ENCODE measurements around the gene JUP.

The JUP gene

DNA sequence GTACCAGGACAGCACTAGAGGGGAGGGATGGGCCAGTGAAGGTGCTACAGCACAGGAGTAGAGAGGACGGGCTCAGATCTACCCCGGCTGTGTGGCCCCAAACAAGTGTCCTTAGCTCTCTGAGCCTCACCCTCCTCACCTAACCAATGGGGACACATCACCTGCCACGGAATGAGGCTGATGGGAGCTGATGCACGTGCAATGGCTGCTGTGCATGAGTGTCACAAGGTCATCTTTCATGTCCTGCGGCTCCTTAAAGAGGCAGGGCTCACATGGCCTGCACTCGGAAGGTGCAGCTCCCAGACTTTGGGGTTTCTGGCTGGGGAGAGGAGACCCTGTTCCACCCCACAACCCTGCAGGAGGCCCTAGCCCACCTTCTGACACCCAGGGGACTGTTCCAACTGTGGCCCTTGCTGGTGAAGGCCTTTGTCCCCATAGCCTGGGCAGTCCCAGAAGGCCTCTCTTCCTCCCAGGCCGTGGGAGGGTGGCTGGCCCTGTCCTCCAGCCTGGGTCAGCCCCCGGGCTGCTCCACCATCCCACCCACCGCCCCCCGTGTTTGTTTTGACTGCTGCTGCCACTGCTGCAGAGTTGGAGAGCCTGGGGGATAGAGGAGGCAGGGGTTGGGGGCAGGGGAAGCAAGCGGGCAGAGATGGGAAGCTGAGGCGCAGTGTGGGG, 62.6 kb downstream of the JUP start:
- DNase-seq (ENCODE audit: low spot score), result no peak

DNA sequence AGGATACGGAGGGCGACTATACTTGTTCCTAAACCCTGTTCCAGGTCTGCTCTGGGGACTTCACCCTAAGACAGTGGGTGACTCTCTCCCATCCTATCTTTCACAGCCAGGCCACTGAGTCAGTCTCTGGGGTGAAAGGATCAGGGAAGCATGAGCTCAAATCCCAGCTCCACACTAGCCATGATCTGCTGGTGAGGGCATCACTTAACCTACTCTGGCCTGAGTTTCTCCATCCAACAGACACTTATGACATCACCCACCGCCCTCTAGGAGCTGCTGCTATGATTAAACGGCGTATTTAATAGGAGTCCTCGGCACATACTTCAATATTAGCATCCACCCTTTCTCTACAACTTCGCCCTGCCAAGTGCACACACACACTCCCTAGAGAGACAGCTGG, 64.3 kb downstream of the JUP start:
- no peak for DNase-seq (ENCODE audit: low spot score)

DNA sequence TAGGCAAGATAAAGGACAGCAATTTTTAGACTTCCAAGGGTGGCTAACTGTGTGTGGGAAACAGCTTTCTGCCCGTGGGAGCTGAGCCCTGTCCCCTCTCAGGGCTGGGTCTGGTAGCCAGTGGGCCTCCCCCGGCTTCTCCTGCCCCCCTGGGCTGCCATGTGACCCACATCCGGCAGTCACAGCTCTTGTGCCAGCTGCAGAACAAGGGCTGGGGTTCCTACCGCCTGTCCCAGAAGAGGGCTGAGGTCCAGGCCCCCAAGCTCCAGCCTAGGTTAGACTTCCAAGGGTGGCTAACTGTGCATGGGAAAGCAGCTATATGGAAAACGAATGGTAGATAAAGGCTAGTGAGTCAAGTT, 68.2 kb downstream of the JUP start:
- no peak for DNase-seq (ENCODE audit: low spot score)

DNA sequence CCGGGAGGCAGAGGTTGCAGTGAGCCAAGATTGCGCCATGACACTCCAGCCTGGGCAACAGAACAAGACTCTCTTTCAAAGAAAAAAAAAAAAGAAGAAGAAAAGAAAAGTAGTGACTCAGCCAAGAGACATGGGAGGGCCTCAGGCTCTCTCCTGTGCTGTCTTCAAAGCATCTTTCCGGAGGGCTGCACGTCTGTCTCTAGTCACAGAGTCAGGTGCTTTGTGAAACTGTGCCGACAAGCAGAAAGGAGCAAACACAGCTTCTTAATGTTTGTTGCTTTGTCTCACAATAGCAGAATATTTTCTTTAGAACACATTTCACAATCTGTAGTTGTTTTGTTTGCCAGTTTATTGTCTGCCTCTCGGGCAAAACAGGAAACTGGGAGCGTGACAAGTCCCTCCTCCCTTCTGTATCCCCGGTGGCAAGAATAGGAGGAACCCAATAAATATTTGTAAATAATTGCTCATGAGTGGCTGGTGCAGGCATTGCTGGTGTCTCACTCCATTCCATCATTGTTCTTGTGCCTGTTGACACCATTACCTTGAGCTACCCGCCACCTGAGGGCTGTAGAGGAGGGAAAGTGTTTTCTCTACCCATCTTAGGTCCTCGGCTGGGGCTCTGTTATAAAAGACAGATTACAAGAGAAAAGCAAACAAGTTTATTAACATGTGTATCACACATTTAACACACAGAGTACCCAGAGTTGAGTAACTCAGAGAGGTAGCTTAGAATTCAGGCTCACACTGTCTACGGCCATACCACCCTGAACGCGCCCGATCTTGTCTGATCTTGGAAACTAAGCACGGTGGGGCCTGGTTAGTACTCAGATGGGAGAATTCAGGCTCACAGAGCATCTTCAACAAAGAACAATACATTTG, 68.9 kb downstream of the JUP start:
- no peak for DNase-seq (ENCODE audit: low spot score)

DNA sequence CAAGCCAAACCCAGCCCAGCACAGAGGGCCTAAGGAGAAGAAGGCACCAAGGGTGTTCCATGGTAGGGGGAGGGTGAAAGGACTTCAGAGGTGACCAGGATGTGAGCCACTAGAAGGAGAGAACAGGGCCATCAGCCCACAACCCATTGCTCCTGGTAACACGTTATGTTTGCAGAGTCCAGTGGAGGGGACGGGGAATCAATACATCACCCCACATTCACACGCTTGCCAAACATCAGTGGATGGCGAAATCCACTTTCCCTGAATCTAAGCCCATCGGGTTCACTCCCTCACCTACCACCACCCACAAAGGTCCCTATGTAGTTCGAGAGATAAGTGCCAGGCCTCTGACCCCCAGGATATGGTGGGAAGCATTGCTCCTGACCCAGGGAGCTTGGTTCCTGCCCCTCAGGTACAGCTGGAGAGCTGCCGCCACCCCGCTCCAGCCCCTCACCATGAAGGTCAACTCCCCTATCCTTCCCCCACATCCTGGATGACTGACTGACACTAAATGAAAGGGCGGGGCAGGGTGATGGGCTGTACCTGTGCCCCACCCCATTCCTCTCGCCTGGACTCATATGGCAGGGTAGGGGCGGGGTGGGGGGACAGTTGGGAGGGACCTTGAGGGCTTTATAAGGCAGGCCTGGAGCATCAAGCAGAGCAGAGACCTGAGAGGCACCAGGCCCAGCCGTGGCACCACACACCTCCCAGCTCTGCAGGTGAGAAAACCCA, 74.7 kb downstream of the JUP start, which contains the start of gene GAST:
TSS of gene GAST (plus strand) at position 663 of the 732 bp plus-strand sequence. CDS start 3,106 bp downstream, outside the sequence.
- no peak for DNase-seq (ENCODE audit: low spot score)

DNA sequence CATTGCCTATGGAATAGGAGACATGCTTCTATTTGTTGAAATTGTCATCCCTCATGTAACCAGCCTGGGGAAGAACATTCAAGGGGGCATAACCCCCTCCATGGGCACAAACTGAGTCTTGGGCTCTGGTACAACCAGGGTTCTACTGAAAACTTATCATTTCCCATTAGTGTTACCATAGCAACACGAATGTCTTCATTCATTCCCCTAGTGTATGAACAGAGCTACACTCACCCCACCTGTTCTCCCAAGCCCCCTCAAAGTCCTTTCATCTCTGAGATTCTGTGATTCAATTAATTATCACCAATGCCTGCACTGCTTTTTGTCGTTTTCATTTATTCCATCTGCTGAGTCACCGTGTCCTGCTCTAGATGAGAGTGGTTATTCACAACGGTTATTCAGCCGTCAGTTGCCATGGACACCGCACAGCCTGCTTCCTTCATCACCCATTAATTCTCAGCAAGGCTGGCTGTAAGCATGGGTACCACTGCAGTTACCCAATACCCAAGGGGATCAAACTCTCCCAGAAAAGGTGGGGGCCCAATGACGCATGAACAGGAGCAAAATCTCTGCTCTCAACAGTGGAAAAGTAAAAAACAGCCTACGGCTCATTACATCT, 75.9 kb downstream of the JUP start:
- DNase-seq (ENCODE audit: low spot score), result peak; percentile 73

DNA sequence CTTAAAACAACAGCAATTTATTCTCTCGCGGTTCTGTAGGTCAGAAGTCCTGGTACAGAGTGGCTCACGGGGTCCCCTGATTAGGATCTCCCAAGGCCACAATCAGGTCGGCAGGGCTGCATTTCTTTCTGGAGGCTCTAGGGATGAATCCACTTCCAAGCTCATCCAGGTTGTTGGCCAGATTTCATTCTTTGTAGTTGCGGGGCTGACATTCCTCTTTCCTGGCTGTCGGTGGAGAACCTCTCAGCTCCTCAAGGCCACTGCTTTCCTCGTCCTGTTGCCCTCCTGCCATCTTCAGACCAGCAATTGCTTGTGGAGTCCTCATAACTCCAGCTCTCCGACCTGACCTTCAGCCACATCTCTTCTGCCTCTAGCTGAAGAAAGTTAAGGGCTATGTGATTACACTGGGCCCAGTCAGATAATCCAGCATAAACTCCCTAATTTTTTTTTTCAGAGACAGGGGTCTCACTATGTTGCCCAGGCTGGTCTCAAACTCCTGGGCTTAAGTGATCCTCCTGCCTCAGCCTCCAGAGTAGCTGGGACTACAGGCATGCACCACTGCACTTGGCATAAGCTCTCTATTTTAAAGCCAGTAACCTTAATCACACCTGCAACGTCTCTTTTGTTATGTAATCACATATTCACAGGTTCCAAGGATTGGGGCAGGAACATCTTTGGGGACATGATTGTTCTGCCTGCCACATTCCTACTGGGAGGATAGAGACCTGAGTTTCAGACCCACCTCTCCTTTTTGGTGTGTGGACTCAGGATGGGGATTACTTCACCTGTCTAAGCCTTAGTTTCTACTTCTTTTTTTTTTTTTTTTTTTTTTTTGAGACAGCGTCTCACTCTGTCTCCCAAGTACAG, 78.5 kb downstream of the JUP start:
- no peak for DNase-seq (ENCODE audit: low spot score)

DNA sequence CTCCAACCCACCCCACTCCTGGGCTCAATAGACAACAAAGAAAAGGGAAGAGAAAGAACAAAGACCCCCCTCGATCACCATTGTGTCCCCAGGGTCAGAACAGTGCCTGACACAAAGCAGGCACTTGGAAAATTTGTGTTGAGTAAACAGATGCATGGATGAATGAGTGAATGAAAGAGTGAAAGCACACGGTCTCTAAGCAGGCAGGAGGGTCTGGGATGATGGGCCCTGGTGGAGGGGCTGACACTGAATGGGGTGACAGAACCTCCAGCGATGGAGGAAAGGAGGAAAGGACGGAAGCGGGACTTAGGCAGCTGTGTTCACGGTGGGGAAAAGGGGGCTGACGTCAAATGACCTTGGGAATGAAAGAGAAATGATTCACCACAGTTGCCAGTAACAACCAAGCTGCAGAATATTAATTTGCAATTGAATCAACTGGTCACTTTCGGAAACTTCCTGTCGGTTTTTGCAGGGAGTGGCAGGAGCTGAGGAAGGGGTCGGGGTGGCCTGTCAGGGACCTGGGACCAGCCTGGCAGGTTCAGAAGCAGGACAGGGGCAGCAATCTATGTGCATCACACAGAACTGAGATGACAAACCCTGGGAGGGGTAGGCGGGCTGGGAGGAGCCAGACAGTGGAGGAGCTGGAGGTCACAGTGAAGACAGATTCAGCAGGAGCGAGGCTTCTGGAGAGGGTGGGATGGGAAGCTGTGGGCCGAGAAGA, 81.1 kb downstream of the JUP start:
- no peak for DNase-seq (ENCODE audit: low spot score)
